Esophagus squamous epithelium (tissue), 5 donors: ENCODE data around the gene SLC39A1. TPM values are rescaled to one million over a fixed set of nuclear protein-coding genes. Genes with fewer than 3 reads are reported as not detected.
"Not testable (repeated sequence)": the region's sequence is repeated elsewhere in the genome, so short reads cannot be mapped to it uniquely, and the experiment has no call there.

Experiments
- DNase-seq: peaks from one replicate; lab custom pipeline; 2025; lab: John Stamatoyannopoulos, UW
- H3K27ac ChIP-seq, 4 donors: fragments of 200-600 bp; sonication (generic); one replicate each; pipeline ENCODE4 v1.5.1; 2016 to 2019; ENCODE audit warnings: mild to moderate bottlenecking in 1 of 4
- H3K27me3 ChIP-seq, 4 donors: fragments of 200-600 bp; sonication (generic); 1 replicate in 3 of 4; 2 replicates in 1 of 4; pipeline versions ENCODE4 v1.5.1 to v1.6.0; 2017 to 2021; ENCODE audit warnings: antibody characterized with exemption in 1 of 4
- H3K36me3 ChIP-seq, 3 donors: fragments of 200-600 bp; sonication (generic); one replicate each; pipeline ENCODE4 v1.5.1; 2016 to 2019
- H3K4me1 ChIP-seq, 3 donors: fragments of 200-600 bp; sonication (generic); one replicate each; pipeline ENCODE4 v1.5.1; 2017 to 2019
- H3K4me3 ChIP-seq, 4 donors: fragments of 200-600 bp; sonication (generic); 1 replicate in 3 of 4; 2 replicates in 1 of 4; pipeline ENCODE4 v1.5.1; 2016 to 2019; ENCODE audit warnings: mild to moderate bottlenecking in 2 of 4, moderate library complexity in 1 of 4
- H3K9me3 ChIP-seq, 3 donors: fragments of 200-600 bp; sonication (generic); one replicate each; pipeline ENCODE4 v1.5.1; 2016 to 2019
- POLR2A ChIP-seq, 4 donors: fragments of 450-650 bp; IDR thresholded peaks; one replicate each; pipeline ENCODE4 v1.6.1; 2017; ENCODE audit warnings: antibody characterized with exemption in 4 of 4, mild to moderate bottlenecking in 4 of 4, moderate library complexity in 3 of 4
- WGBS, 2 donors: methylation state at CpG; one replicate each; pipeline ENCODE4 v1.1.5; 2018; 5-methylcytosine and 5-hydroxymethylcytosine counted together
- intact Hi-C: fragments of 100-400 bp; cut with DNase I; formaldehyde crosslinking; loops from one replicate; pipeline ENCODE4 v1.15.0; 2022
- total RNA-seq, 4 donors: library from RNA; depleted of rRNA; stranded (reverse); fragments of >200 nt; gene quantifications; one replicate each; pipeline ENCODE4 v1.1.0, GENCODE V29; 2016
- TF ChIP-seq, protein P1 (sequence below), 6 experiments: fragments of 450-650 bp in 4 of 6; fragments of 200-600 bp in 2 of 6; sonication (generic) in 2 of 6; IDR thresholded peaks; one replicate each; pipeline ENCODE4 v1.5.1; 2016 to 2019; ENCODE audit warnings: antibody characterized with exemption in 6 of 6, mild to moderate bottlenecking in 4 of 6, moderate library complexity in 4 of 6
- donor health status: DM: yes; HTN: yes; CAD: no.

The SLC39A1 gene
- total RNA-seq, 4 donors from 2014 or later, result 42.5 to 74.2 (median 58.8) TPM

GRCh38 chr1:153987621-153988020 is 24.3 kb upstream of the SLC39A1 start:
- intact Hi-C loops, result loop anchor here (5.0 to 10.0 kb wide), 2 partner anchors 190 to 313 kb away; partner anchors contain the start of genes ILF2 and NPR1
- peaks cover 2 to 23% (median 9%) of the 10 kb centered on the region in 3 donors for H3K36me3 ChIP-seq
- 79 to 82% methylated on average over 8 of the region's 8 CpGs for WGBS, 2 donors

GRCh38 chr1:153985941-153986761 is 22.8 kb upstream of the SLC39A1 start, which contains the start of gene RAB13:
RAB13 (minus strand) TSS chr1:153986339; CDS start chr1:153986236, 103 bp downstream.
- no peaks in the 10 kb centered on the region for H3K27me3 ChIP-seq
- intact Hi-C loops, result loop anchor here (5.0 to 10.0 kb wide), 2 partner anchors 189 to 311 kb away; partner anchors contain the start of genes ILF2 and NPR1
- peaks cover 0 to 27% (median 7%) of the 10 kb centered on the region in 3 donors for H3K36me3 ChIP-seq
- peak in 2 of 4 donors; percentile 25 to 56 for TF ChIP-seq POLR2A (IDR thresholded peaks at IDR 0.05)
- TF ChIP-seq, protein P1, sequence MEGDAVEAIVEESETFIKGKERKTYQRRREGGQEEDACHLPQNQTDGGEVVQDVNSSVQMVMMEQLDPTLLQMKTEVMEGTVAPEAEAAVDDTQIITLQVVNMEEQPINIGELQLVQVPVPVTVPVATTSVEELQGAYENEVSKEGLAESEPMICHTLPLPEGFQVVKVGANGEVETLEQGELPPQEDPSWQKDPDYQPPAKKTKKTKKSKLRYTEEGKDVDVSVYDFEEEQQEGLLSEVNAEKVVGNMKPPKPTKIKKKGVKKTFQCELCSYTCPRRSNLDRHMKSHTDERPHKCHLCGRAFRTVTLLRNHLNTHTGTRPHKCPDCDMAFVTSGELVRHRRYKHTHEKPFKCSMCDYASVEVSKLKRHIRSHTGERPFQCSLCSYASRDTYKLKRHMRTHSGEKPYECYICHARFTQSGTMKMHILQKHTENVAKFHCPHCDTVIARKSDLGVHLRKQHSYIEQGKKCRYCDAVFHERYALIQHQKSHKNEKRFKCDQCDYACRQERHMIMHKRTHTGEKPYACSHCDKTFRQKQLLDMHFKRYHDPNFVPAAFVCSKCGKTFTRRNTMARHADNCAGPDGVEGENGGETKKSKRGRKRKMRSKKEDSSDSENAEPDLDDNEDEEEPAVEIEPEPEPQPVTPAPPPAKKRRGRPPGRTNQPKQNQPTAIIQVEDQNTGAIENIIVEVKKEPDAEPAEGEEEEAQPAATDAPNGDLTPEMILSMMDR (IDR thresholded peaks at IDR 0.05), result no peak
- H3K4me3 ChIP-seq, result peak within 1 kb of the TSS; percentile 58 to 75 (median 68)
- no peak for DNase-seq
- H3K4me1 ChIP-seq, result peaks cover 8 to 40% (median 23%) of the 10 kb centered on the region in 3 donors
- 2 to 9% methylated on average over 13 to 19 of the region's 32 CpGs for WGBS, 2 donors
- no peaks in the 10 kb centered on the region for H3K9me3 ChIP-seq
- H3K27ac ChIP-seq, result peak within 1 kb of the TSS; percentile 83 to 97 (median 86)

More at GRCh38 chr1:153987621-153988020, 24.3 kb upstream of the SLC39A1 start:
- Histone ChIP-seq H3K27me3 (no peaks in the 10 kb centered on the region), H3K27ac (peak overlapping the region in 1 of 4 donors; percentile 97), H3K4me1 (peaks cover 19 to 55% (median 36%) of the 10 kb centered on the region in 3 donors), H3K4me3 (no peak overlapping the region), H3K9me3 (no peaks in the 10 kb centered on the region)
- DNase-seq, result no peak
- TF ChIP-seq POLR2A (IDR thresholded peaks at IDR 0.05), result no peak
- TF ChIP-seq, protein P1 (IDR thresholded peaks at IDR 0.05), result no peak

- DNase-seq, result no peak
- intact Hi-C loops, result loop anchor here (5.0 to 10.0 kb wide), 2 partner anchors 188 to 311 kb away; partner anchors contain the start of genes ILF2 and NPR1
- Histone ChIP-seq H3K9me3 (no peaks in the 10 kb centered on the region), H3K27me3 (no peaks in the 10 kb centered on the region), H3K27ac (peak overlapping the region; percentile 83 to 97 (median 86)), H3K4me3 (peak overlapping the region; percentile 58 to 75 (median 68)), H3K36me3 (peaks cover 0 to 34% (median 8%) of the 10 kb centered on the region in 3 donors), H3K4me1 (peaks cover 8 to 39% (median 23%) of the 10 kb centered on the region in 3 donors)
- TF ChIP-seq, protein P1 (IDR thresholded peaks at IDR 0.05), result no peak
- peak in 1 of 4 donors; percentile 23 for TF ChIP-seq POLR2A (IDR thresholded peaks at IDR 0.05)
- 5 to 6% methylated on average over 7 of the region's 7 CpGs for WGBS, 2 donors
Observed at GRCh38 chr1:153985341-153985912, 22.1 kb upstream of the SLC39A1 start.

DNA sequence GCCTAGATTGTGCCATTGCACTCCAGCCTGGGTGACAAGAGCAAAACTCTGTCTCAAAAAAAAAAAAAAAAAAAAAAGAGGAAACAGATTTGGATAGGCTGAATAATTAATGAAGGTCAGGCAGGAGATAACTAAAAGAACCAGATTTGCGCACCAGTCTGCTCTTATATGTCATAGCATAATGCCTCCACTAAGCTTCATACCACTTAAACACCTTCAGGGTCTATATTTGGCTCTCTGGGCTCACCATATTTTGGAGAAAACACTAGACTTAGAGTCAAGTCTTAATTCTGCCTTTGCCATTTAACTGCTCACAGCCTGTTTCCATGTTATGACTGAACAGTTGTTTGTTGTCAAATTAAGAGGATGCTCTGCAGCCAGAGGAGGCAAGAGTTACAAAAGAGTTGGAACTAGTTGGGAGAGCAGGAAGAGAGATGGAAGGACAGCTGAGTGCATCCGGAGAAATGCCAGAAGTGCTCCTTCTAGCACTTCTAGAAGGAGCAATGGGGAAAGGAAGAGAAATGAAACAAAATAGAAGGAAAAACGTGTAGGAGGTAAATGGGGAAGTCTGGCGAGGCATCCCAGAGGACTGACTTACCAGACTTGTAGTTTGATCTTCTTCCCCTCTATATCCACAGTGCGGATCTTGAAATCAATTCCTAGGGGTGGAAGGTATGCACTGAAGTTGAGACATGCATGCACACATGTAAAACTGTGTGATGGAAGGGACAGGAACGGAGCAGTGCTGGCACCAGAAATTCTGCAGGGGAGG is 21.0 kb upstream of the SLC39A1 start:
- Histone ChIP-seq H3K9me3 (no peaks in the 10 kb centered on the region), H3K27ac (peak overlapping the region in 3 of 4 donors; percentile 83 to 97 (median 89)), H3K27me3 (no peaks in the 10 kb centered on the region), H3K36me3 (peaks cover 0 to 40% (median 8%) of the 10 kb centered on the region in 3 donors), H3K4me1 (peaks cover 4 to 33% (median 18%) of the 10 kb centered on the region in 3 donors), H3K4me3 (peak overlapping the region in 3 of 4 donors; percentile 64 to 75 (median 72))
- DNase-seq, result no peak
- TF ChIP-seq, protein P1 (IDR thresholded peaks at IDR 0.05), result no peak
- no peak for TF ChIP-seq POLR2A (IDR thresholded peaks at IDR 0.05)
- intact Hi-C loops, result loop anchor here (10.0 kb wide), 1 partner anchor 310 kb away; the partner anchor contains the start of genes ILF2 and NPR1
- whole genome bisulfite sequencing, 2 donors, result 67 to 68% methylated on average over 6 of the region's 6 CpGs

- Histone ChIP-seq H3K27ac (peak overlapping the region in 1 of 4 donors; percentile 3), H3K36me3 (peaks cover 0 to 47% (median 8%) of the 10 kb centered on the region in 3 donors), H3K4me1 (peaks cover 10 to 44% (median 16%) of the 10 kb centered on the region in 3 donors)
- DNase-seq, H3K27me3 ChIP-seq, H3K4me3 ChIP-seq, H3K9me3 ChIP-seq: not testable (repeated sequence)
- intact Hi-C loops, result loop anchor here (10.0 kb wide), 1 partner anchor 307 kb away; the partner anchor contains the start of genes ILF2 and NPR1
- WGBS, 2 donors, result 88 to 95% methylated on average over 2 of the region's 2 CpGs
Observed at GRCh38 chr1:153981735-153982134, 18.4 kb upstream of the SLC39A1 start.

DNA sequence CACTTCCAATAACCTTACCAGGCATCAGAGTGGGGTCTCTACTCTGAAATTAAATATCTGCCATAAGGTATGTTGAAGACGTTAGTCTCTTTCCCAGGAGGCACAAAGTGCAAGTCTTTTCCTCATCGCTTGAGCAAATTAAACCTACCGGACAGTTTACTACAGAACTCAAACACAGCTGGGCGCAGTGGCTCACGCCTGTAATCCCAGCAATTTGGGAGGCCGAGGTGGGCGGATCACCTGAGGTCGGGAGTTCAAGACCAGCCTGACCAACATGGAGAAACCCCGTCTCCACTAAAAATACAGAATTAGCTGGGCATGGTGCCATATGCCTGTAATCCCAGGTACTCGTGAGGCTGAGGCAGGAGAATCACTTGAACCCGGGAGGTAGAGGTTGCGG is 15.8 kb upstream of the SLC39A1 start:
- H3K27ac ChIP-seq, DNase-seq, H3K9me3 ChIP-seq, H3K27me3 ChIP-seq, intact Hi-C loops, H3K4me3 ChIP-seq: not testable (repeated sequence)
- Histone ChIP-seq H3K36me3 (peaks cover 8 to 70% (median 17%) of the 10 kb centered on the region in 3 donors), H3K4me1 (peaks cover under 1 to 34% (median 19%) of the 10 kb centered on the region in 3 donors)
- 84 to 96% methylated on average over 11 of the region's 12 CpGs for WGBS, 2 donors
